Mesenchymal stem cell (in vitro differentiated cells and primary cell): ENCODE data around the gene SLC12A5.

Source experiments
- DNase-seq: peaks from one replicate; pipeline ENCODE4 v3.0.0-alpha.2; 2013
- H2AFZ ChIP-seq: one replicate; pipeline ENCODE4 v1.6.1; 2013; ENCODE audit warnings: low read depth, mild to moderate bottlenecking, control low read depth, inconsistent platforms, low read length, moderate library complexity
- H2AK5ac ChIP-seq: 2 replicates; pipeline ENCODE4 v1.6.1; 2013; ENCODE audit warnings: low read length, moderate library complexity, mild to moderate bottlenecking, inconsistent platforms; ENCODE audit not compliant: severe bottlenecking
- H2BK120ac ChIP-seq: one replicate; pipeline ENCODE4 v1.6.1; 2013; ENCODE audit warnings: low read depth, mild to moderate bottlenecking, inconsistent platforms, low read length, moderate library complexity
- H2BK12ac ChIP-seq, 2 experiments: one replicate each; pipeline ENCODE4 v1.6.1; 2013; ENCODE audit warnings: inconsistent platforms in 2 of 2, low read length in 2 of 2, mild to moderate bottlenecking in 2 of 2, moderate library complexity in 2 of 2, control low read depth in 1 of 2
- H2BK15ac ChIP-seq: one replicate; pipeline ENCODE4 v1.6.1; 2013; ENCODE audit warnings: mild to moderate bottlenecking, low read depth, inconsistent platforms; ENCODE audit not compliant: poor library complexity, severe bottlenecking
- H2BK5ac ChIP-seq: 2 replicates; pipeline ENCODE4 v1.6.1; 2013; ENCODE audit warnings: low read depth, mild to moderate bottlenecking, low read length, control low read depth, inconsistent platforms; ENCODE audit not compliant: poor library complexity, severe bottlenecking
- H3K14ac ChIP-seq, 2 experiments: one replicate each; pipeline ENCODE4 v1.6.1; 2013; ENCODE audit warnings: inconsistent platforms in 2 of 2, low read length in 2 of 2, control low read depth in 1 of 2, mild to moderate bottlenecking in 1 of 2, moderate library complexity in 1 of 2
- H3K18ac ChIP-seq, 2 experiments: one replicate each; pipeline ENCODE4 v1.6.1; 2013; ENCODE audit warnings: inconsistent platforms in 2 of 2, low read length in 2 of 2, control low read depth in 1 of 2, low read depth in 1 of 2, mild to moderate bottlenecking in 1 of 2
- H3K23ac ChIP-seq, 2 experiments: one replicate each; pipeline ENCODE4 v1.6.1; 2013; ENCODE audit warnings: inconsistent platforms in 2 of 2, low read length in 2 of 2, mild to moderate bottlenecking in 2 of 2, moderate library complexity in 2 of 2, control low read depth in 1 of 2
- H3K27ac ChIP-seq: 2 replicates; pipeline ENCODE4 v1.5.1; 2013; ENCODE audit warnings: mild to moderate bottlenecking, moderate library complexity, low read length, control low read depth, inconsistent platforms; ENCODE audit not compliant: poor library complexity, severe bottlenecking
- H3K27me3 ChIP-seq, 2 experiments: 2 replicates each; pipeline versions ENCODE4 v1.6.1 to v1.7.0; 2013; ENCODE audit warnings: low read length in 2 of 2, mild to moderate bottlenecking in 2 of 2, moderate library complexity in 2 of 2, control low read depth in 1 of 2, inconsistent platforms in 1 of 2; ENCODE audit not compliant: control insufficient read depth in 1 of 2, insufficient read depth in 1 of 2
- H3K36me3 ChIP-seq, 2 experiments: 2 replicates each; pipeline versions ENCODE4 v1.6.1 to v1.7.0; 2013; ENCODE audit warnings: low read length in 2 of 2, control low read depth in 1 of 2, inconsistent platforms in 1 of 2, low read depth in 1 of 2, mild to moderate bottlenecking in 1 of 2; ENCODE audit not compliant: insufficient read depth in 2 of 2, control insufficient read depth in 1 of 2
- H3K4ac ChIP-seq, 2 experiments: one replicate each; pipeline ENCODE4 v1.6.1; 2013; ENCODE audit warnings: inconsistent platforms in 2 of 2, low read length in 2 of 2, mild to moderate bottlenecking in 2 of 2, moderate library complexity in 2 of 2, control low read depth in 1 of 2, low read depth in 1 of 2
- H3K4me1 ChIP-seq: 2 replicates; pipeline ENCODE4 v1.6.1; 2013; ENCODE audit warnings: low read depth, low read length, control low read depth; ENCODE audit not compliant: control insufficient read depth, insufficient read depth
- H3K4me2 ChIP-seq: 2 replicates; pipeline ENCODE4 v1.6.1; 2013; ENCODE audit warnings: low read length, mild to moderate bottlenecking, inconsistent platforms; ENCODE audit not compliant: poor library complexity, severe bottlenecking
- H3K4me3 ChIP-seq, 2 experiments: 2 replicates each; pipeline versions ENCODE4 v1.5.1 to v1.7.0; 2013; ENCODE audit warnings: low read length in 2 of 2, mild to moderate bottlenecking in 2 of 2, control low read depth in 1 of 2, low read depth in 1 of 2; ENCODE audit not compliant: insufficient read depth in 1 of 2
- H3K79me1 ChIP-seq: replicated peaks from 2 replicates; pipeline ENCODE4 v1.6.1; 2013; ENCODE audit warnings: mild to moderate bottlenecking, control low read depth, low read length, inconsistent platforms; ENCODE audit not compliant: poor library complexity, severe bottlenecking
- H3K9ac ChIP-seq: 2 replicates; pipeline ENCODE4 v1.7.0; 2013; ENCODE audit warnings: mild to moderate bottlenecking, low read length, moderate library complexity
- H3K9me3 ChIP-seq: 2 replicates; pipeline ENCODE4 v1.7.0; 2013; ENCODE audit warnings: mild to moderate bottlenecking, low read length; ENCODE audit not compliant: control insufficient read depth
- H4K8ac ChIP-seq: one replicate; pipeline ENCODE4 v1.6.1; 2013; ENCODE audit warnings: inconsistent platforms, mild to moderate bottlenecking, low read length, moderate library complexity
- H4K91ac ChIP-seq: one replicate; pipeline ENCODE4 v1.6.1; 2013; ENCODE audit warnings: mild to moderate bottlenecking, low read length, inconsistent platforms
- WGBS: methylation state at CpG from one replicate; pipeline ENCODE4 v1.1.7; 2013; ENCODE audit warnings: mixed read lengths; 5-methylcytosine and 5-hydroxymethylcytosine counted together

SLC12A5 gene

GRCh38 chr20:46050885-46051284 is 21.9 kb downstream of the SLC12A5 start:
- no peak overlapping the region for H3K14ac ChIP-seq
- no peak for DNase-seq
- no peak overlapping the region for H3K4ac ChIP-seq
- no peak overlapping the region for H2AK5ac ChIP-seq
- no peak overlapping the region for H3K4me2 ChIP-seq
- H3K23ac ChIP-seq = no peak overlapping the region
- H3K4me3 ChIP-seq = no peak overlapping the region
- no peak overlapping the region for H3K27ac ChIP-seq
- H4K91ac ChIP-seq = no peak overlapping the region
- no peak overlapping the region for H2BK12ac ChIP-seq
- H3K79me1 ChIP-seq = no peaks in the 10 kb centered on the region
- H2BK5ac ChIP-seq = no peak overlapping the region
- H3K9ac ChIP-seq = no peak overlapping the region
- no peak overlapping the region for H4K8ac ChIP-seq
- H2BK120ac ChIP-seq = no peak overlapping the region
- peaks cover 2% of the 10 kb centered on the region for H3K4me1 ChIP-seq
- H2BK15ac ChIP-seq = no peak overlapping the region
- no peak overlapping the region for H3K18ac ChIP-seq
- no peak overlapping the region for H2AFZ ChIP-seq
- no peaks in the 10 kb centered on the region for H3K36me3 ChIP-seq
- H3K27me3 ChIP-seq = peaks cover 47 to 86% of the 10 kb centered on the region in 2 experiments
- H3K9me3 ChIP-seq = no peaks in the 10 kb centered on the region

- no peak overlapping the region for H2BK12ac ChIP-seq
- H3K9ac ChIP-seq = no peak overlapping the region
- DNase-seq = no peak
- H4K91ac ChIP-seq = no peak overlapping the region
- H2AFZ ChIP-seq = no peak overlapping the region
- H3K4me1 ChIP-seq = peaks cover 2% of the 10 kb centered on the region
- 84% methylated on average over 19 of the region's 19 CpGs for WGBS
- H2BK120ac ChIP-seq = no peak overlapping the region
- no peak overlapping the region for H4K8ac ChIP-seq
- no peaks in the 10 kb centered on the region for H3K79me1 ChIP-seq
- no peak overlapping the region for H3K27ac ChIP-seq
- H3K14ac ChIP-seq = no peak overlapping the region
- H3K36me3 ChIP-seq = no peaks in the 10 kb centered on the region
- H2AK5ac ChIP-seq = no peak overlapping the region
- no peak overlapping the region for H3K4me2 ChIP-seq
- peaks cover 53 to 86% of the 10 kb centered on the region in 2 experiments for H3K27me3 ChIP-seq
- no peak overlapping the region for H3K18ac ChIP-seq
- no peak overlapping the region for H3K4me3 ChIP-seq
- no peak overlapping the region for H3K4ac ChIP-seq
- H2BK5ac ChIP-seq = no peak overlapping the region
- H2BK15ac ChIP-seq = no peak overlapping the region
- no peak overlapping the region for H3K23ac ChIP-seq
- no peaks in the 10 kb centered on the region for H3K9me3 ChIP-seq
Measured at GRCh38 chr20:46051556-46052308, 22.7 kb downstream of the SLC12A5 start.

DNA sequence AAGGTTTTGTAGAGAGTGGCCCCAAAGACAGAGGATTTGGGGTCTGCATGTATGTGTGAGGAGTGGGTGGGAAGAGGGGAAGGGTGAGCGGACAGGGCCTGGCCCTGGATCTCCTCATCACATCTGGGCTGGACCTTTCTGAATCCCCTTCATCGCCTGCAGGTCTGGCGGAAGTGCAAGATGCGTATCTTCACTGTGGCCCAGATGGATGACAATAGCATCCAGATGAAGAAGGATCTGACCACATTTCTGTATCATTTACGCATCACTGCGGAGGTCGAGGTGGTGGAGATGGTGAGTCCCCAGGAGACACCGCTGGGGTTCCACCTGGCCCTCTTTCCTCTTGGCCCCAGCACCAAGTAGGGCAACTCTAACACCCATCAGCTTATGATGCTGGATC is 24.4 kb downstream of the SLC12A5 start:
- Histone ChIP-seq H2AK5ac (no peak overlapping the region), H3K9me3 (no peaks in the 10 kb centered on the region), H3K4me1 (peaks cover 12% of the 10 kb centered on the region), H3K14ac (no peak overlapping the region), H3K79me1 (no peaks in the 10 kb centered on the region), H2BK15ac (no peak overlapping the region), H2BK120ac (no peak overlapping the region), H3K36me3 (no peaks in the 10 kb centered on the region), H3K18ac (no peak overlapping the region), H3K23ac (no peak overlapping the region), H3K27me3 (peaks cover 58 to 86% of the 10 kb centered on the region in 2 experiments), H4K8ac (no peak overlapping the region), H3K4me3 (no peak overlapping the region), H2BK5ac (no peak overlapping the region), H4K91ac (no peak overlapping the region), H3K27ac (no peak overlapping the region), H3K4me2 (no peak overlapping the region), H2AFZ (no peak overlapping the region), H3K9ac (no peak overlapping the region), H3K4ac (no peak overlapping the region), H2BK12ac (no peak overlapping the region)
- 92% methylated on average over 8 of the region's 8 CpGs for WGBS
- DNase-seq = no peak

- no peak overlapping the region for H2AK5ac ChIP-seq
- no peak overlapping the region for H3K4ac ChIP-seq
- H3K4me1 ChIP-seq = peaks cover 19% of the 10 kb centered on the region
- H3K9ac ChIP-seq = no peak overlapping the region
- H2BK120ac ChIP-seq = no peak overlapping the region
- no peaks in the 10 kb centered on the region for H3K9me3 ChIP-seq
- H3K36me3 ChIP-seq = peaks cover 0 to 4% of the 10 kb centered on the region in 2 experiments
- H3K4me2 ChIP-seq = no peak overlapping the region
- 54% methylated on average over 6 of the region's 6 CpGs for WGBS
- H2BK5ac ChIP-seq = no peak overlapping the region
- no peak overlapping the region for H3K14ac ChIP-seq
- H3K27me3 ChIP-seq = peaks cover 63 to 80% of the 10 kb centered on the region in 2 experiments
- no peak overlapping the region for H2BK12ac ChIP-seq
- H3K79me1 ChIP-seq = no peaks in the 10 kb centered on the region
- DNase-seq = no peak
- no peak overlapping the region for H3K4me3 ChIP-seq
- H3K18ac ChIP-seq = no peak overlapping the region
- no peak overlapping the region for H3K23ac ChIP-seq
- H4K8ac ChIP-seq = no peak overlapping the region
- no peak overlapping the region for H3K27ac ChIP-seq
- H2AFZ ChIP-seq = no peak overlapping the region
- H2BK15ac ChIP-seq = no peak overlapping the region
- H4K91ac ChIP-seq = no peak overlapping the region
Measured at GRCh38 chr20:46054606-46055005, 25.6 kb downstream of the SLC12A5 start.
